Measurements from ENCODE around the gene TRIM69.

GRCh38 chr15:44719293-44719999 lies 16.9 kb upstream of the TRIM69 start:
- TF ChIP-seq, protein P1, sequence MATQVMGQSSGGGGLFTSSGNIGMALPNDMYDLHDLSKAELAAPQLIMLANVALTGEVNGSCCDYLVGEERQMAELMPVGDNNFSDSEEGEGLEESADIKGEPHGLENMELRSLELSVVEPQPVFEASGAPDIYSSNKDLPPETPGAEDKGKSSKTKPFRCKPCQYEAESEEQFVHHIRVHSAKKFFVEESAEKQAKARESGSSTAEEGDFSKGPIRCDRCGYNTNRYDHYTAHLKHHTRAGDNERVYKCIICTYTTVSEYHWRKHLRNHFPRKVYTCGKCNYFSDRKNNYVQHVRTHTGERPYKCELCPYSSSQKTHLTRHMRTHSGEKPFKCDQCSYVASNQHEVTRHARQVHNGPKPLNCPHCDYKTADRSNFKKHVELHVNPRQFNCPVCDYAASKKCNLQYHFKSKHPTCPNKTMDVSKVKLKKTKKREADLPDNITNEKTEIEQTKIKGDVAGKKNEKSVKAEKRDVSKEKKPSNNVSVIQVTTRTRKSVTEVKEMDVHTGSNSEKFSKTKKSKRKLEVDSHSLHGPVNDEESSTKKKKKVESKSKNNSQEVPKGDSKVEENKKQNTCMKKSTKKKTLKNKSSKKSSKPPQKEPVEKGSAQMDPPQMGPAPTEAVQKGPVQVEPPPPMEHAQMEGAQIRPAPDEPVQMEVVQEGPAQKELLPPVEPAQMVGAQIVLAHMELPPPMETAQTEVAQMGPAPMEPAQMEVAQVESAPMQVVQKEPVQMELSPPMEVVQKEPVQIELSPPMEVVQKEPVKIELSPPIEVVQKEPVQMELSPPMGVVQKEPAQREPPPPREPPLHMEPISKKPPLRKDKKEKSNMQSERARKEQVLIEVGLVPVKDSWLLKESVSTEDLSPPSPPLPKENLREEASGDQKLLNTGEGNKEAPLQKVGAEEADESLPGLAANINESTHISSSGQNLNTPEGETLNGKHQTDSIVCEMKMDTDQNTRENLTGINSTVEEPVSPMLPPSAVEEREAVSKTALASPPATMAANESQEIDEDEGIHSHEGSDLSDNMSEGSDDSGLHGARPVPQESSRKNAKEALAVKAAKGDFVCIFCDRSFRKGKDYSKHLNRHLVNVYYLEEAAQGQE (IDR thresholded peaks at IDR 0.05; ENCODE audit: insufficient read depth in 1 of 2, low read depth in 2 of 2, low read length in 2 of 2), result no peak
- 0 out of 2 replicates have a peak, but pooled peaks have one; percentile 27 for TF ChIP-seq POLR2AphosphoS5 (IDR thresholded peaks at IDR 0.05; ENCODE audit: low read depth, low read length)
- TF ChIP-seq TAF1 (IDR thresholded peaks at IDR 0.05; ENCODE audit: borderline replicate concordance, insufficient read depth, low read length), result no peak

Data from PFSK-1 (cell line).